GM18858 (cell line): ENCODE results near the gene PPT2.
A peak's percentile ranks its signal among the peaks of the same experiment; 100 is the strongest.
"Not testable (repeated sequence)": the region's sequence is repeated elsewhere in the genome, so short reads cannot be mapped to it uniquely, and the experiment has no call there.

Experiments
- ATAC-seq: cut with Tn5 transposase; IDR thresholded peaks from one replicate; pipeline ENCODE4 v1.9.1; 2021; ENCODE audit not compliant: unreplicated experiment

PPT2 gene

DNA sequence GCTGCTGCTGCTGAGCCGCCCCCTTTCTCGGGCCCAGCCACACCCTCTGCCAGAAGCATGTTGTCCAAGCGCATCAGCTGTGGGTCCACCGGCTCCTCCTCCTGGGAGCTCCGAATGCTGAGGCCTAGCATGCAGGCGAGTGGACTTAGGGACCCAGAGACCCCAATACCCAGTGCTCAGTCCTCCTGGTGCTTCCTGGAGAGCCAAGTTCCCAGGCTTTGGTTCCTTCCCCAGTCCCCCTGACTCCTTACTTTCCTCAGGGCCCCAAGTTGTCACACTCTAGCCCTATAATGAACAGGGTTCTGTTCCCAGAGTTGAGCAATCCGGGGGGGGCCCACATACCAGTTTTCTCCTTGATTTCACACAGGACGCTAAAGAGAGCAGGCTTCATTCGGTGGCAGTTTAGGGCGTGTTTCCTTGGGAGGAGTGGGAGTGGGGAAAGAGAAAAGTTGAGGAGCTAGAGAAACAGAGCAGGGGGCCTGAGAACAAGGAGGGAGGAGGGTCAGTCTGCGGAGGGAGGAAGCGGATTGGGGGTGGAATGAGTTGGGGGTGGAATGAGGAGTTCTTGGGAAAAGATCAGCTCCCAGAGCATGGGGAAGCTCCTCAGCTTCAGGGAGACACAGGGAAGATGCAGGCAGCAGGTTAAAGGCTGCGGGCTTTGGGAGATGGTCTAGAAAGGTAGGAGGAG lies 34.6 kb downstream of the PPT2 start:
- ATAC-seq: no peak

DNA sequence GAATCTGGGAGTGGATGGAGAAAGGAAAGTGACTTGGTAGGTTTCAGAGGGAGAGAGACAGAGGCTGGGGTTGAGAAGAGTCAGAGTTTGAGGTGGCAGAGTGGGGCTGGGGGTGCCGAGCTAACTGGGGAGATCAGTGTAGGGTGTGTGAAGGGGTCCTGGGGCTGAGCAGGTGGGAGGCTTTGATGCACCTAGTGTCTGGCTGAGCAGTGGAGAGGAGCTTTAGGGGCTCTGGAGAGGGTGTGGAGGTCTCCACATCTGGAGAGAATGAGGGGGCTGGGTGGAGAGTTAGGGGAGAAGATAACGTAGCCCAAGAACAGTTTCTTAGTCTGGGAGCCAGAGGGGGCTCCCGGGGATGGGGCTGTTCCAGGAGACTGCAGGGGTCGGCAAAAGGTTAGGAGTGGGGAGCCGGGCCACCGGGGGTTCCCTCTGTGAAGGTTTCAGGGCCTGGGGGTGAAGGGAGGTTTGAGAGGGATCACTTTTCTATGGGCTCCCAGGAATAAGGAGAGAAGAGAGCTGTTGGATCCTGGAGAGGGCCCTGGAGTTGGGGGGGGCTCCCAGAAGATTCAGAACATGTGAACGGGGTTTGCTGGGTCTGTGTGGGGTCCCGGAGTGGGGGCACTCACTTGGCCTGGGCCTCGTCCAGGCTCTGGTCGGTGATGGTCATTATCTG lies 35.3 kb downstream of the PPT2 start:
- ATAC-seq: no peak

DNA sequence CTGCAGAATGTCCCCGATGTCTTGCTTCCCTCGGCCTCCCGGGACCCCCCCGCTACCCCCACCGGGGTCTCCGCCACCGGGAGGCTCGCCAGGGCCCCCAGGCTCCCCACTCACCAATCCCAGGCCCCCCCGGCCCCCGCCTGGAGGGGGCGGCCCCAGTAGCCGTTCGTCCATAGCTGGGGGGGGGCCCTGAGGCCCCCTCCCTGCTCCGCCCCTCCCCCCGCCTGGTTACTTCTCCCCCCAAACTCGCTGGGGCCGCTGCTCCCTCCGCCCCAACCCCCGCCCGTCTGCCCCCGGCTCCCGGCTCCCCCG lies 35.8 kb downstream of the PPT2 start:
- no peak for ATAC-seq

DNA sequence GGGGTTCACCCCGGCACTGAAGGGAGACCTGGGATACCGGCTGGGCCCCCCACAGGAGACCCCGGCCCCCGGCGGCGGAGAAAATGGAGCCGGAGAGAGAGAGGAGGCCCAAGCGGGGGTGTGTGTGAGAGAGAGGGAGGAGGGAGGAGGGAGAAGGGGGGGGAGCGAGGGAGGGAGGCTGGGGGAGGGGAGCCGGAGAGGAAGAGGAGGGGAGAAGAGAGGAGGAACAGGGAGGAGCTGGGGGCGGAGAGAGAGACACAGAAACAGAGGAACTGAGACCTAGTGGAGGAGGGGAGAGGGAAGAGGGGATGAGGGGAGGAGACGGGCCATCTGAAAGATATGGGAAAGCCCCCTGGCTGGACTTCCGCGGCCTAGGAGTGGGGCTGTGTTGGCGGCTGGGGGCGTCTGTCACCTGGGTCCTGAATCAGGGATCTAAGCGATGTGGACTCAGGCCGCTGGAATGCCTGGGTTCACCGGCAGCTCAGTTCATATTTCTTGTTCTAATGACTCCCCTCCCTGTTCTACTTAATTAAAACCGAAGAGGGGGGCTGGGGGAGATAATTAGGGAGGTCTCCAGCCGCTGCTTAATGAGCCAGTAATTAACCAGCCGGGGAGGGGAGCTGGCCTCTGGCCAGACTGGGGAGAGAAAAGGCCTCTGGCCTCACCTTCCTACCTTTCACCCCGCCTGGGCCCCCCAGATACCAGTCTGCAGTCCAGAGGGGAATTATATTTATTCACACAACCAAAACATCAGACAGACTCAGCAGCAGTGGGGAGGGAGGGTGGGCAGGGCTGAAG lies 36.3 kb downstream of the PPT2 start, which contains the start of gene PBX2:
Gene PBX2 (minus strand): TSS at position 149 of the 798 bp plus-strand sequence. CDS start 287 bp downstream, outside the sequence.
- no peak for ATAC-seq

GRCh38 chr6:32190911-32191677 lies 37.2 kb downstream of the PPT2 start:
- ATAC-seq: no peak

GRCh38 chr6:32191696-32192607 lies 38.0 kb downstream of the PPT2 start:
- no peak for ATAC-seq

DNA sequence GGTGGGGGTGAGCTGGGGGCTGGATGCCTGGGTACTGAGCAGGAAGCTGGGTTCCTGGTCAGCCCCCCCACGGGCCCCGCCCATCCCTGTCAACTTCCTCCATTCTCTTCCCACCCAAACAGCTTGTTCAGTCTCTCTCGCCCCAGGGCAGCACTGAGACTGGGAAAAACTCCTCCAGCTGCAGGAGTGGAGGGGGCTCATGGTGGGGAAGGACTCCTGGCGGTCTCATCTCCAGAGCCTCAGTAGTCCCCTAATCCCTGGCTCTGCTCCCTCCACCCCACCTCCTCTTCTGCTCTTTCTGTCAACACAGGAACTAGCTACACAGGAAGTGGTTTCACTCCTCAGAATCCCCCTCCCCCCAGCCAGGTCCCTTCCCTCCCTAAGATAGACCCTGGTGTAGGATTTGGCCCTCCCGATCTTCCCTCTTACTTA lies 38.7 kb downstream of the PPT2 start, which contains the start of gene GPSM3:
Gene GPSM3 (minus strand): TSS at position 36 of the 432 bp plus-strand sequence. CDS start 130 bp downstream, outside the sequence.
- no peak for ATAC-seq

GRCh38 chr6:32193096-32193495 lies 39.2 kb downstream of the PPT2 start:
- not testable (repeated sequence) for ATAC-seq

GRCh38 chr6:32194388-32194787 lies 40.4 kb downstream of the PPT2 start:
- no peak for ATAC-seq

GRCh38 chr6:32194825-32195651 lies 41.1 kb downstream of the PPT2 start:
- ATAC-seq: no peak

GRCh38 chr6:32195652-32195901 lies 41.6 kb downstream of the PPT2 start:
- peak; percentile 59 for ATAC-seq

GRCh38 chr6:32195902-32196681 lies 42.2 kb downstream of the PPT2 start:
- ATAC-seq: peak; percentile 71

DNA sequence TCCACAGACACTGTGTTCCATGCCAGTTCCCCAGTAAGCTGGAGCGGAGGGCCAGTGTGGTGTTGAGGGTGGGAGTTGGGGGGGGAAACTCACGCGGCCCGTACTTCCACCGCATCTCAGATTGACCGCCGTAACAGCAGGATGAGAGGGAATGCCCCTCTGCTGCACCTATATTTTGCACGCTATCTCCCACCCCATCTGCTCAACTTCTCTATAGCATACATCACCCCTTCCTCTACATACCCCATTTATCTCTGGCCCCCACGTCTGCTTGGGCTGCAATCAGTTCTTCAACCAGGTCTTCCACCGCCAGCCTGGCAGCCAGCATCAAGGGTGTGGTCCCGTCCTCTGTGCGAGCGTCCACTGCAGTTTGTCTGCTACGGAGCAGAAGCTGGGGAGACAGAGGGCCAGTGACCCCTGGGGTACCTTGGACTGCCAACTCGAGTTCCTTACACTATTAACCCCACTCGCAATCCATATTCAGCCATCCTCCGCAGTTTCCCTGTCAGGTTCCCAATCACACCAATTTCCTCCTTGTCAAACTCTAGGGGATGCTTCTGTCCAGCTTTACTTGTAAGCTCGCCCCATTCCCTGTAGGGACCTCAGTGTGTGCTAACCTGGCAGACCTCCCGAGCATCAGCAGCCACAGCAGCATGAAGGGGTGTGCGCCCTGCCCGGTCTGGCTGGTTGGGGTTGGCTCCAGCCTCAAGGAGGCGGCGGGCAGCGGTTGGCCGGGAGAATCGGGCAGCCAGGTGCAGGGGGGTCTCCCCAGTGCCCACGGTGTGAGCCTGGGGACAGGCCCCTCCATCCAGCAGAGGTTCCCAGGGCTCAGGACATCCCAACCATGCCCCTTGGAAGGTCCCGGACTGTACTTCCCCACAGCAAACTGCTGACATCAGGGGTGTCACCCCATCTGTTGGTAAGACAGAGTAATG lies 43.0 kb downstream of the PPT2 start:
- ATAC-seq: no peak

GRCh38 chr6:32198345-32198696 lies 44.4 kb downstream of the PPT2 start:
- no peak for ATAC-seq

GRCh38 chr6:32198866-32199265 lies 44.9 kb downstream of the PPT2 start:
- ATAC-seq: no peak

GRCh38 chr6:32200711-32201475 lies 47.0 kb downstream of the PPT2 start:
- ATAC-seq: no peak

DNA sequence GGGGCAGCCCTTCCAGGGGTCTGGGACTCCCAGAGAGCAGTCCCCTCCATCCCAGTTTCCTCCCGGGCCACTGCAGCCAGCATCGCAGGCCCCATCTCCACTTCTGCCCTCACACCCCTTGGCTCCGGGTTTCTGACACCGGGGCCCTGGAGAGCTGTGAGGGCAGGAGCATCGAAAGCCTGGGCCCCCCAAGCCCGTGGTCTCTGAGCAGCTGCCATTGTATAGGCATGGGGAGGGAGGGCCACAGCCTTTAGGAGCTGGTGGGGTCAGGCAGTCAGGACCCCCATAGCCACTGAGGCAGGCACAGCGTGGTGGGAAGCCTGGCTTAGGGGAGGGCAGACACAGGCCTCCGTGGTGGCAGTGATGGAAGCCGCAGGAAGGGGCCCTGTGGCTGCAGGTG lies 48.2 kb downstream of the PPT2 start:
- no peak for ATAC-seq
